G401 (cell line): ENCODE measurements around the gene CGB7. TPM values are rescaled to one million over a fixed set of nuclear protein-coding genes. Genes with fewer than 3 reads are reported as not detected.
"Not testable (repeated sequence)": the region's sequence is repeated elsewhere in the genome, so short reads cannot be mapped to it uniquely, and the experiment has no call there.

ENCODE experiments used
- DNase-seq: peaks from one replicate; pipeline ENCODE4 v3.0.0-alpha.2; 2015; ENCODE audit warnings: low spot score
- in situ Hi-C: cut with HindIII; loops from 2 replicates; pipeline ENCODE4 v1.10.0; 2016; ENCODE audit warnings: low sequenced_read_pairs, mixed read lengths
- total RNA-seq: library from RNA; depleted of rRNA; stranded (reverse); fragments of >200 nt; shearing (Covaris generic); gene quantifications from 2 replicates; pipeline ENCODE4 v1.2.3, GENCODE V29; 2014

CGB7 gene
- total RNA-seq, 1 experiment from 2014 or later, result 7.2 TPM

DNA sequence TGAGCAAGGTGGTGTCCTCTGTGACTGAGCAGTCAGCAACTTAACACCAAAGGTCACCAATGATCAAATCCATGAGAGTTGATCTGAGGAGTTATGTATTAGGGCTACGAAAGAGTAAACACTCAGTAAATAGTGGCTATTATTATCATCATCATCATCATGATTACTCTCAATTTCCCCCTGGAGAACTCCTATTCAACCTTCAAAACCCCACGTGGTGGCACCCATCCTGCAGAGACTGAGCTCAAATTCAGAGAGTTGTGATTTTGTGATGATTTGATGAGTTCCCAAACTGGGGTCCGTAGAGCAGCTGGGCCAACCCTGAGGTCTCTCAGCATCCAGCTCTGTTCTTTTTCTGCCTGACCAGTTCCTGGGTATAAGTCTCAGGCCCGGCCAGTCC, 7.7 kb downstream of the CGB7 start:
- DNase-seq, in situ Hi-C loops: not testable (repeated sequence)

DNA sequence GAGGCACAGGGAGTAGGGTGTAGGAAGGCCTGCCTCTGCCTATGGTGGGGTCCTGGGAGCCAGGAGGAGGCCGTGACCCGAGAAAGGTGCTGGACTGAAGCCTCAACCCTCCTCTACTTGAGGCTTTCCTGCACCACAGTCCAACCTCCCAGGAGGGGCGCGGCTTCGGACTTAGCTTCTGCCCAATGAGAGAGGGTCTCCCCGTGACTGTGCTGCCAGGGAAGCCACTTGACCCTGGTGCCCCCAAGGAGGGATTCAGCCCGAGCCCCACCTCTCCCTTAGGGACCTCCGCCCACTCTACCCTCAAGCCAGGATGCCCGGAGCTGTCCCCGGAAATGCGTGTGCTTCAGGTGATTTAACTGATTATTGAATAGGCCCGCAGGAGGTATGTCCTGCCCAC, 8.5 kb downstream of the CGB7 start, which contains the start of gene CGB8:
Gene CGB8 (minus strand): TSS at position 101 of the 400 bp plus-strand sequence. CDS start 372 bp downstream, outside the sequence.
- DNase-seq, in situ Hi-C loops: not testable (repeated sequence)

DNA sequence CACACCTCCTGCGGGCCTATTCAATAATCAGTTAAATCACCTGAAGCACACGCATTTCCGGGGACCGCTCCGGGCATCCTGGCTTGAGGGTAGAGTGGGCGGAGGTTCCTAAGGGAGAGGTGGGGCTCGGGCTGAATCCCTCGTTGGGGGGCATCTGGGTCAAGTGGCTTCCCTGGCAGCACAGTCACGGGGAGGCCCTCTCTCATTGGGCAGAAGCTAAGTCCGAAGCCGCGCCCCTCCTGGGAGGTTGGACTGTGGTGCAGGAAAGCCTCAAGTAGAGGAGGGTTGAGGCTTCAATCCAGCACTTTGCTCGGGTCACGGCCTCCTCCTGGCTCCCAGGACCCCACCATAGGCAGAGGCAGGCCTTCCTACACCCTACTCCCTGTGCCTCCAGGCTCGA, 14.0 kb downstream of the CGB7 start, which contains the start of gene CGB5:
Gene CGB5 (plus strand): TSS at position 301 of the 400 bp plus-strand sequence. CDS start 362 bp downstream, outside the sequence.
- DNase-seq, in situ Hi-C loops: not testable (repeated sequence)

DNA sequence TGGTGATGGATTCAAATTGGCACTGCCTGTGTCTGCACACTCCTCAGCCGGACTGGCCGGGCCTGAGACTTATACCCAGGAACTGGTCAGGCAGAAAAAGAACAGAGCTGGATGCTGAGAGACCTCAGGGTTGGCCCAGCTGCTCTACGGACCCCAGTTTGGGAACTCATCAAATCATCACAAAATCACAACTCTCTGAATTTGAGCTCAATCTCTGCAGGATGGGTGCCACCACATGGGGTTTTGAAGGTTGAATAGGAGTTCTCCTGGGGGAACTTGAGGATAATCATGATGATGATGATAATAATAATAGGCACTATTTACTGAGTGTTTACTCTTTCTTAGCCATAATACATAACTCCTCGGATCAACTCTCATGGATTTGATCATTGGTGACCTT, 14.9 kb downstream of the CGB7 start:
- DNase-seq, result not testable (repeated sequence)

DNA sequence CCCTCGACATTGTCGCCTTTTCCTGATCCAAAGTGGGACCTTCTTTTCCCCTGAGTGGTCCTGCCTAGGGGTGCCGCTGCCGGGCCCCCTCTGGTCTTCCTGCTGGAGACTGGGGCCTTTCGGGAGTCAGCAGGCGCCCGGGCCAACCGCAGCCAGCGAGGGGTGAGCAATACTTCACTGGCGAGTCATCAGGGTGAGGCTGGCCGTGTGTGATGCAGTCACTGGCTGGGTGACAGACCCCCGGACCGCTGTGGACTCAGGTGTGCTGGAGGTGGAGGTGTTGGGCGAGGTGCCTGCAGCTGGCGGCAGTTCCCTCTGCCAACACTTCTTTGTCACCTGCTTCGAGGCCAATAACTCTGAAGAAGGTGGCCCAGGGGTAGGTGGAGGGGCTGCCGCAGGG, 15.4 kb downstream of the CGB7 start:
- no peak for DNase-seq
- in situ Hi-C loops, result no loop called here

More for the DNA sequence above, 14.9 kb downstream of the CGB7 start:
- in situ Hi-C loops, result not testable (repeated sequence)

DNA sequence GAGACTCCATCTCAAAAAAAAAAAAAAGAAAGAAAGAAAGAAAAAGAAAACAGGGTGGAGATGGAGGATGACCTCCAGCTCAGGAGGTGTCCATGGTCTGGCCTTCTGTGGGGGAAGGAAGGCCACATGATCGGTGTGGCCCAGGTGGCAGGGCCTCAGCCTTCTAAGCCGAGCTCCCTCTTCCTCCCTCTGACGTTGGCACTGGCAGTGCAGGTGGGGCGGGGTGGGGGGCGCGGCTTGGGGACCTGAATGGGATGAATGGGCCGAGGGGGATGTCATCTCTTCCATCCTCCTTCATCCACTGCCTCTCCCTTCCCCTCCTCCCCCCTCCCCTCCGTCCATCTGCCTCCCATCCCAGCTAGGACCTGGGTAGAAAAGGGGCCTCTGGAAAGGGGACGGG, 17.8 kb downstream of the CGB7 start:
- in situ Hi-C loops, DNase-seq: not testable (repeated sequence)

DNA sequence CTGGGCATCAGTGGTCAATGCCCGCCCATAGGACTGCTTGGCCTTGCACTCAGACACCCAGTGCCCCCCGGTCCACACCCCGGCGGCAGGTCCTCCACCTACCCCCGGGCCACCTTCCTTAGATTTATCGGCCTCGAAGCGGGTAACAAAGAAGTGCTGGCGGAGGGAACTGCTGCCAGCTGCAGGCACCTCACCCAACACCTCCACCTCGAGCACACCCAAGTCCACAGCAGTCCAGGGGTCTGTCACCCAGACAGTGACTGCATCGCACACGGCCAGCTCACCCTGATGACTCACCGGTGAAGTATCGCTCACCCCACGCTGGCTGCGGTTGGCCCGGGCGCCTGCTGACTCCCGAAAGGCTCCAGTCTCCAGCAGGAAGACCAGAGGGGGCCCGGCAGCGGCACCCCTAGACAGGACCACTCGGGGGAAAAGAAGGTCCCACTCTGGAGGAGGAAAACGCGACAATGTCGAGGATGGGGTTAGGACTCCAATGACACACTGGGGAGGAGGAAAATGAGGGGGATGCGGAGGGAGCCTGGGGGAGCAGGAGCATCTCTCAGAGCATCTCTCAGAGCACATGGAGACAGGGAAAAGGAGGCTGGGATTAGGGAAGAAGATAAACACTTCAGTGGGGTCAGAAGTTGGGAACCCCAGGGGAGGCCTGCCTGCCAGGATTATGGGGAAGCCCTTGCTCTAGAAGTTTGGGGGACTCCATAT, 18.8 kb downstream of the CGB7 start:
- in situ Hi-C loops, DNase-seq: not testable (repeated sequence)

DNA sequence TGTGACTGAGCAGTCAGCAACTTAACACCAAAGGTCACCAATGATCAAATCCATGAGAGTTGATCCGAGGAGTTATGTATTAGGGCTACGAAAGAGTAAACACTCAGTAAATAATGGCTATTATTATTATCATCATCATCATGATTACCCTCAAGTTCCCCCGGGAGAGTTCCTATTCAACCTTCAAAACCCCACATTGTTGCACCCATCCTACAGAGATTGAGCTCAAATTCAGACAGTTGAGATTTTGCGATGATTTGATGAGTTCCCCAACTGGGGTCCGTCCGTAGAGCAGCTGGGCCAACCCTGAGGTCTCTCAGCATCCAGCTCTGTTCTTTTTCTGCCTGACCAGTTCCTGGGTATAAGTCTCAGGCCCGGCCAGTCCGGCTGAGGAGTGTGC, 19.4 kb downstream of the CGB7 start:
- in situ Hi-C loops, DNase-seq: not testable (repeated sequence)

DNA sequence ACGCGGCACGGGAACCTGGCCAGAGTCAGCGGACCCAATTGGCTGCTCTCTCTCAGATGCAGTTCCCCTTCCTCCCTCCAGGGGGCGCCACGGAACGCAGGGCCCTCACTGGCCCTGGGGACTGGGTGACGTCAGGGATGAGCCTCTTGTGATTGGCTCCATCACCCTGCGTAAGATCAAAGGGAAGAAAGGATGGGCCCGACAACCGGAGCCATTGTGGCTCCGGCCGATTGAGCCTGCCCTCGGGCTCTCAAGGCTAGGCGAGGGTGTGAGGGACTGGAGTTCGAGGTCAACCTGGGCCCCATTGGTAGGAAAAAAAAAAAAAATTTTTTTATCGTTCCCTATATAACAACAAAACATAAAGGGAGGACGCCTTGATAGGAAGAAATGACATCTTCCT, 20.7 kb downstream of the CGB7 start, which contains the start of gene CGB1:
Gene CGB1 (minus strand): TSS at position 81 of the 400 bp plus-strand sequence. CDS start 184 bp downstream, outside the sequence.
- DNase-seq, in situ Hi-C loops: not testable (repeated sequence)

DNA sequence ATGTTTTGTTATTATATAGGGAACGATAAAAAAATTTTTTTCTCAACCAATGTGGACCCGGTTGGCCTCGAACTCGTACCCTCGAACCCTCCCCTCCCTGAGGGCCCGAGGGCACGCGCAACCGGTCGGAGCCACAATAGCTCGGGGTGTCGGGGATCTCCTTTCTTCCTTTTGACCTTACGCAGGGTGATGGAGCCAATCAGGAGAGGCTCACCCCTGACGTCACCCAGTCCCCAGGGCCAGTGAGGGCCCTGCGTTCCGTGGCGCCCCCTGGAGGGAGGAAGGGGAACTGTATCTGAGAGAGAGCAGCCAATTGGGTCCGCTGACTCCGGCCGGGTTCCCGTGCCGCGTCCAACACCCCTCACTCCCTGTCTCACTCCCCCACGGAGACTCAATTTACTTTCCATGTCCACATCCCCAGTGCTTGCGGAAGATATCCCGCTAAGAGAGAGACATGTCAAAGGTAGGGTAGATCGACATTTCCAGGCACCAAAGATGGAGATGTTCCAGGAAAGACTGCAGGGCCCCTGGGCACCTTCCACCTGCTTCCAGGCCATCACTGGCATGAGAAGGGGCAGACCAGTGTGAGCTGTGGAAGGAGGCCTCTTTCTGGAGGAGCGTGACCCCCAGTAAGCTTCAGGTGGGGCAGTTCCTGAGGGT, 25.8 kb downstream of the CGB7 start, which contains the start of gene CGB2:
Gene CGB2 (plus strand): TSS at position 249 of the 660 bp plus-strand sequence. CDS start 206 bp downstream, at position 455.
- DNase-seq, in situ Hi-C loops: not testable (repeated sequence)

DNA sequence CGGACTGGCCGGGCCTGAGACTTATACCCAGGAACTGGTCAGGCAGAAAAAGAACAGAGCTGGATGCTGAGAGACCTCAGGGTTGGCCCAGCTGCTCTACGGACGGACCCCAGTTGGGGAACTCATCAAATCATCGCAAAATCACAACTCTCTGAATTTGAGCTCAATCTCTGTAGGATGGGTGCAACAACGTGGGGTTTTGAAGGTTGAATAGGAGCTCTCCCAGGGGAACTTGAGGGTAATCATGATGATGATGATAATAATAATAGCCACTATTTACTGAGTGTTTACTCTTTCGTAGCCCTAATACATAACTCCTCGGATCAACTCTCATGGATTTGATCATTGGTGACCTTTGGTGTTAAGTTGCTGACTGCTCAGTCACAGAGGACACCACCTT, 27.2 kb downstream of the CGB7 start:
- DNase-seq, in situ Hi-C loops: not testable (repeated sequence)

DNA sequence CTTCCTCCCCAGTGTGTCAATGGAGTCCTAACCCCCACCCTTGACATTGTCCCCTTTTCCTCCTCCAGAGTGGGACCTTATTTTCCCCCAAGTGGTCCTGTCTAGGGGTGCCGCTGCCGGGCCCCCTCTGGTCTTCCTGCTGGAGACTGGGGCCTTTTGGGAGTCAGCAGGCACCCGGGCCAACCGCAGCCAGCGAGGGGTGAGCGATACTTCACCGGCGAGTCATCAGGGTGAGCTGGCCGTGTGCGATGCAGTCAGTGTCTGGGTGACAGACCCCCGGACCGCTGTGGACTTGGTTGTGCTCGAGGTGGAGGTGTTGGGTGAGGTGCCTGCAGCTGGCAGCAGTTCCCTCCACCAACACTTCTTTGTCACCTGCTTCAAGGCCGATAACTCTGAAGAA, 27.8 kb downstream of the CGB7 start:
- in situ Hi-C loops, DNase-seq: not testable (repeated sequence)

DNA sequence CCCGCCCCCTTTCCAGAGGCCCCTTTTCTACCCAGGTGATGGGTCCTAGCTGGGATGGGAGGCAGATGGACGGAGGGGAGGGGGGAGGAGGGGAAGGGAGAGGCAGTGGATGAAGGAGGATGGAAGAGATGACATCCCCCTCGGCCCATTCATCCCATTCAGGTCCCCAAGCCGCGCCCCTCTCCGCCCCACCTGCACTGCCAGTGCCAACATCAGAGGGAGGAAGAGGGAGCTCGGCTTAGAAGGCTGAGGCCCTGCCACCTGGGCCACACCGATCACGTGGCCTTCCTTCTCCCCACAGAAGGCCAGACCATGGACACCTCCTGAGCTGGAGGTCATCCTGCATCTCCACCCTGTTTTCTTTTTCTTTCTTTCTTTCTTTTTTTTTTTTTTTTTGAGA, 28.9 kb downstream of the CGB7 start:
- in situ Hi-C loops, DNase-seq: not testable (repeated sequence)

DNA sequence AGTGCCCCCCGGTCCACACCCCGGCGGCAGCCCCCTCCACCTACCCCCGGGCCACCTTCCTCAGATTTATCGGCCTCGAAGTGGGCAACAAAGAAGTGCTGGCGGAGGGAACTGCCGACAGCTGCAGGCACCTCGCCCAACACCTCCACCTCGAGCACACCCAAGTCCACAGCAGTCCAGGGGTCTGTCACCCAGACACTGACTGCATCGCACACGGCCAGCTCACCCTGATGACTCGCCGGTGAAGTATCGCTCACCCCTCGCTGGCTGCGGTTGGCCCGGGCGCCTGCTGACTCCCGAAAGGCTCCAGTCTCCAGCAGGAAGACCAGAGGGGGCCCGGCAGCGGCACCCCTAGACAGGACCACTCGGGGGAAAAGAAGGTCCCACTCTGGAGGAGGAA, 31.9 kb downstream of the CGB7 start:
- DNase-seq, in situ Hi-C loops: not testable (repeated sequence)

DNA sequence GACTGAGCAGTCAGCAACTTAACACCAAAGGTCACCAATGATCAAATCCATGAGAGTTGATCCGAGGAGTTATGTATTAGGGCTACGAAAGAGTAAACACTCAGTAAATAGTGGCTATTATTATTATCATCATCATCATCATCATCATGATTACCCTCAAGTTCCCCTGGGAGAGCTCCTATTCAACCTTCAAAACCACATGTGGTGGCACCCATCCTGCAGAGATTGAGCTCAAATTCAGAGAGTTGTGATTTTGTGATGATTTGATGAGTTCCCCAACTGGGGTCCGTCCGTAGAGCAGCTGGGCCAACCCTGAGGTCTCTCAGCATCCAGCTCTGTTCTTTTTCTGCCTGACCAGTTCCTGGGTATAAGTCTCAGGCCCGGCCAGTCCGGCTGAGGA, 32.5 kb downstream of the CGB7 start:
- DNase-seq, in situ Hi-C loops: not testable (repeated sequence)

DNA sequence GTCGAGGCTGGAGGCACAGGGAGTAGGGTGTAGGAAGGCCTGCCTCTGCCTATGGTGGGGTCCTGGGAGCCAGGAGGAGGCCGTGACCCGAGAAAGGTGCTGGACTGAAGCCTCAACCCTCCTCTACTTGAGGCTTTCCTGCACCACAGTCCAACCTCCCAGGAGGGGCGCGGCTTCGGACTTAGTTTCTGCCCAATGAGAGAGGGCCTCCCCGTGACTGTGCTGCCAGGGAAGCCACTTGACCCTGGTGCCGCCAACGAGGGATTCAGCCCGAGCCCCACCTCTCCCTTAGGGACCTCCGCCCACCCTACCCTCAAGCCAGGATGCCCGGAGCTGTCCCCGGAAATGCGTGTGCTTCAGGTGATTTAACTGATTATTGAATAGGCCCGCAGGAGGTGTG, 33.3 kb downstream of the CGB7 start, which contains the start of gene CGB3:
Gene CGB3 (minus strand): TSS at position 101 of the 400 bp plus-strand sequence. CDS start 362 bp downstream, outside the sequence.
- in situ Hi-C loops, DNase-seq: not testable (repeated sequence)

DNA sequence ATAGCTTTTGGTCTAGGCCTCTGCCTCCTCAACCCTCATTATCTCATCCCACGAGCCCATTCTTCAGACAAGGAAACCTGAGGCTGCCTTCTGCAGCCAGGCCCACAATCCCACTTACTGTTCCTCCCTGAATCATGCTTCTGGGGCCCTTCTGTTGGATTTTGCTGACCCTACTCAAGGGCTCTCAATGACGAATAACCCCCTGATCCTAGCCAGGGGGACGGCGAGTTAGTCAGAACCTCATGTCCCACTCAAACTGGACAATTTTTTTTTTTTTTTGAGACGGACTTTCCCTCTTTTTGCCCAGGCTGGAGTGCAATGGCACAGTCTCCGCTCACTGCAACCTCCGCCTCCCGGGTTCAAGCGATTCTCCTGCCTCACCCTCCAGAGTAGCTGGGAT, 35.4 kb downstream of the CGB7 start:
- no peak for DNase-seq
- in situ Hi-C loops, result no loop called here

DNA sequence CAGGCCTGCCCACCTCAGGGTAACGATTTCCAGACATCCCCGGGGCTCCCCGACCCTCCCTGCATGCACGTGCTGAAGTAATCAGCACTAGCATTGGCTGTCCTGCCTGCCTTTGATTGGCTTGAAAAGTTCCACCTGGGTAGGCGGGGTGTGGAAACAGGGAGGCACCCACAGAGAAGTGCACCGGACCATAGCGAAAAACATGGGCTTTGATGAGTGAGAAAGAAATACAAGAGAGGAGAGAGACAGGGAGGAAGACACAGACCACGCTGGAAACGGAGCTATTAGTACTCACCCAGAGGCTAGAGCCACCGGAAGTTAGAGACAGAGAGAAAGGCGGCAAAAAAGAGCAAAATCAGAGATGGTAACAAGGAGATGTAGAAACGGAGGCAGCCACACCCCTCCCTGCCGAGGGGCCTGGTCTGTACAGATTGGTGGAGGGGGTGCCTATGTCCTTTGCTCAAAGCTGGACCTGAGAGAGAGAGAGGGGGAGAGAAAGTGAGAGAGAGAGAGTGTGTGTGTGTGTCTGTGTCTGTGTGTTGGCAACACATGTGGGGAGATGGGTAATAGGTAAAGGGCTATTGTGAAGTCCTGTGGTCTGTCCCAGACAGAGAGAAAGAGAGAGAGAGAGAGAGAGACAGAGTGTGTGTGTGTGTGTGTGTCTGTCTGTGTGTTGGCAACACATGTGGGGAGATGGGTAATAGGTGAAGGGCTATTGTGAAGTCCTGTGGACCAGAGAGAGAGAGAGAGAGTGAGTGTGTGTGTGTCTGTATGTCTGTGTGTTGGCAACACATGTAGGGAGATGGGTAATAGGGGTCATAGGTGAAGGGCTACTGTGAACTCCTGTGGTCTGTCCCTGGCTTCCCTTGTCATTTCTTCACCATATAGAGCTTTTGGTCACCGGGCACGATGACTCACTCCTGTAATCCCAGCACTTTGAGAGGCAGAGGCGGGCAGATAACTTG, 36.3 kb downstream of the CGB7 start:
- in situ Hi-C loops, result no loop called here
- DNase-seq, result no peak

DNA sequence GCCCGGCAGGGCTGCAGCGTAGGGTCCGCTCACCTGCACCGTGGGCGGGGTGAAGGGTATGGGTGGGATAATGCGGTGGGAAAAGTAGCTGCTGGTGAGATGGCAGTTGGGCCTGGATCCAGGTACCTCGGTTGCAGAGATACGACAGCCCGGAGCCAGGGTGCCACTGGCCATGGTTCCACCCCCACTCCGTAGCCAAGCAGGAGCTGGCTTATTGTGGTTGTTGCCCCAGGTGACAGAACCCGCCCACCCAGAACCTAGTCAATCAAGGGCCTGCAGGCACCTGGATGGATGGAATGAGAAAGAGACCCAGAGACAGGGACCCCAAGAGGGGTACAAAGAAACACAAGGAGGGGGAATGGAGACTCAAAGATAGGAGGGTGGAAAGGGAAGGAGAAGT, 37.2 kb downstream of the CGB7 start:
- DNase-seq, result no peak
- in situ Hi-C loops, result no loop called here
